Ascending aorta (tissue), 2 donors: ENCODE measurements around the gene SPACA4. TPM values are rescaled to one million over a fixed set of nuclear protein-coding genes. Genes with fewer than 3 reads are reported as not detected.

Source experiments
- DNase-seq, 2 donors: peaks; one replicate each; pipeline ENCODE4 v3.0.0-alpha.2; 2019; ENCODE audit warnings: low spot score in 2 of 2
- H3K27ac ChIP-seq, 2 donors: fragments of 200-600 bp; sonication (generic); one replicate each; pipeline ENCODE4 v1.5.1; 2016 to 2017; ENCODE audit warnings: mild to moderate bottlenecking in 1 of 2
- H3K27me3 ChIP-seq: fragments of 200-600 bp; sonication (generic); one replicate; pipeline ENCODE4 v1.5.1; 2017
- H3K36me3 ChIP-seq, 2 donors: fragments of 200-600 bp; sonication (generic); one replicate each; pipeline ENCODE4 v1.5.1; 2016
- H3K4me1 ChIP-seq, 2 donors: fragments of 200-600 bp; sonication (generic); one replicate each; pipeline ENCODE4 v1.5.1; 2016 to 2017; ENCODE audit warnings: mild to moderate bottlenecking in 1 of 2
- H3K4me3 ChIP-seq, 2 donors: fragments of 200-600 bp; sonication (generic); one replicate each; pipeline ENCODE4 v1.5.1; 2016 to 2017; ENCODE audit warnings: mild to moderate bottlenecking in 1 of 2
- H3K9me3 ChIP-seq, 2 donors: fragments of 200-600 bp; sonication (generic); one replicate each; pipeline ENCODE4 v1.5.1; 2016
- CTCF ChIP-seq, 3 experiments: fragments of 200-600 bp in 2 of 3; fragments of 450-650 bp in 1 of 3; sonication (generic) in 2 of 3; IDR thresholded peaks; one replicate each; pipeline ENCODE4 v1.5.1; 2016 to 2019; ENCODE audit warnings: antibody characterized with exemption in 3 of 3, mild to moderate bottlenecking in 1 of 3, moderate library complexity in 1 of 3
- intact Hi-C: fragments of 100-400 bp; cut with DNase I; formaldehyde crosslinking; loops from one replicate; pipeline ENCODE4 v1.15.1; 2023
- total RNA-seq: library from RNA; depleted of rRNA; stranded (reverse); fragments of >200 nt; gene quantifications from one replicate; pipeline ENCODE4 v1.1.0, GENCODE V29; 2016

The SPACA4 gene
- total RNA-seq, 1 donor from 2014 or later, result not detected

DNA sequence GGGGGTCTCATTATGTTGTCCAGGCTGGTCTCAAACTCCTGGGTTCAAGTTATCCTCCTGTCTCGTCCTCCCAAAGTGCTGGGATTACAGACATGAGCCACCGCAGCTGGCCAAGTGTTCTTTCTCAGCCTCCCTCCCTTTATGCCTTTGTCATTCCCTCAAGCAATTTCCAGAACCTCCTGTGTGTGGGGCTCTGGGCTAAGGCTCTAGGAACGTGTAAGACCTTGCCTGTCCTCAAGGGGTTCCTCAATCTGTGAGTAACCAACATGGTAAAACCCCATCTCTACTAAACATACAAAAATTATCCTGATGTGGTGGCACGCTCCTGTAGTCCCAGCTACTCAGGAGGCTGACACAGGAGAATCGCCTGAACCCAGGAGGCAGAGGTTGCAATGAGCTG lies 15.5 kb upstream of the SPACA4 start:
- intact Hi-C loops, result no loop called here
- H3K9me3 ChIP-seq, result no peaks in the 10 kb centered on the region
- no peaks in the 10 kb centered on the region for H3K36me3 ChIP-seq
- no peak for TF ChIP-seq CTCF (IDR thresholded peaks at IDR 0.05)
- H3K4me3 ChIP-seq, result no peak overlapping the region
- no peaks in the 10 kb centered on the region for H3K27me3 ChIP-seq
- no peak for DNase-seq
- no peak overlapping the region for H3K27ac ChIP-seq
- peaks cover 0 to 4% of the 10 kb centered on the region in 2 donors for H3K4me1 ChIP-seq

DNA sequence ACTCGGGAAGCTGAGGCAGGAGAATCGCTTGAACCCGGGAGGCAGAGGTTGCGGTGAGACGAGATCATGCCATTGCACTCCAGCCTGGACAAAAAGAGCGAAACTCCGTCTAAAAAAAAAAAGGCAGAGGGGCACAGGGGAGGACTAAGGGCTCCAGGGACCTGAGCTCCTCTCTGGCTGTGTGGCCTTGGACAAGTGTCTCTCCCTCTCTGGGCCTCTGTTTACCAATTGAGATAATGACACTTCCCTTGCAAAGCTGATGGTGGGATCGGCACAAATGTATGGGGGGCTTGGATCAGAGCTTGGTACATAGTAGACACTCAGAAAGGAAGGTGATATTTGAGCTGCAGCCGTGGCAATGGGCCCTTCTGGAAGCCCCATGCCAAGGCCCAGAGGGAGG lies 11.4 kb upstream of the SPACA4 start:
- no peaks in the 10 kb centered on the region for H3K9me3 ChIP-seq
- no peaks in the 10 kb centered on the region for H3K4me1 ChIP-seq
- H3K4me3 ChIP-seq, result no peak overlapping the region
- no peak overlapping the region for H3K27ac ChIP-seq
- TF ChIP-seq CTCF (IDR thresholded peaks at IDR 0.05), result no peak
- H3K27me3 ChIP-seq, result no peaks in the 10 kb centered on the region
- no peak for DNase-seq
- intact Hi-C loops, result no loop called here
- no peaks in the 10 kb centered on the region for H3K36me3 ChIP-seq

GRCh38 chr19:48595833-48596232 lies 10.7 kb upstream of the SPACA4 start:
- Histone ChIP-seq H3K27ac (no peak overlapping the region), H3K27me3 (no peaks in the 10 kb centered on the region), H3K9me3 (no peaks in the 10 kb centered on the region), H3K4me3 (no peak overlapping the region), H3K4me1 (no peaks in the 10 kb centered on the region), H3K36me3 (no peaks in the 10 kb centered on the region)
- intact Hi-C loops, result no loop called here
- no peak for DNase-seq
- TF ChIP-seq CTCF (IDR thresholded peaks at IDR 0.05), result no peak

- intact Hi-C loops, result no loop called here
- H3K4me1 ChIP-seq, result no peaks in the 10 kb centered on the region
- no peaks in the 10 kb centered on the region for H3K36me3 ChIP-seq
- no peak for DNase-seq
- H3K27ac ChIP-seq, result no peak overlapping the region
- H3K4me3 ChIP-seq, result no peak overlapping the region
- TF ChIP-seq CTCF (IDR thresholded peaks at IDR 0.05), result no peak
- no peaks in the 10 kb centered on the region for H3K27me3 ChIP-seq
- H3K9me3 ChIP-seq, result no peaks in the 10 kb centered on the region
These were observed 10.3 kb upstream of the SPACA4 start for GRCh38 chr19:48596237-48596636.

GRCh38 chr19:48596679-48597465 lies 9.7 kb upstream of the SPACA4 start:
- TF ChIP-seq CTCF (IDR thresholded peaks at IDR 0.05), result no peak

More at GRCh38 chr19:48596679-48597465, 9.7 kb upstream of the SPACA4 start:
- H3K36me3 ChIP-seq, result no peaks in the 10 kb centered on the region
- no peak overlapping the region for H3K27ac ChIP-seq
- no peak for DNase-seq
- H3K9me3 ChIP-seq, result no peaks in the 10 kb centered on the region
- intact Hi-C loops, result no loop called here
- H3K4me1 ChIP-seq, result no peaks in the 10 kb centered on the region
- no peak overlapping the region for H3K4me3 ChIP-seq
- no peaks in the 10 kb centered on the region for H3K27me3 ChIP-seq
